Right lobe of liver (tissue), 4 donors: ENCODE measurements around the gene DVL2.

Experiments used
- CTCF ChIP-seq, 4 donors: fragments of 200-600 bp in 3 of 4; fragments of 450-650 bp in 1 of 4; IDR thresholded peaks; one replicate each; pipeline versions ENCODE4 v1.5.1 to v1.8.0; 2016 to 2022; ENCODE audit warnings: antibody characterized with exemption in 4 of 4, mild to moderate bottlenecking in 2 of 4
- POLR2A ChIP-seq: fragments of 450-650 bp; IDR thresholded peaks from one replicate; pipeline ENCODE4 v1.6.1; 2017; ENCODE audit warnings: antibody characterized with exemption, mild to moderate bottlenecking
- donor health status: DM: no; HTN: no; CAD: no.
- donor health status: DM: no; HTN: no; CAD: no.
- donor health status: DM: no; HTN: yes; CAD: no.

- no peak for TF ChIP-seq CTCF (IDR thresholded peaks at IDR 0.05)
- no peak for TF ChIP-seq POLR2A
These were observed 16.2 kb downstream of the DVL2 start for GRCh38 chr17:7218166-7218565.
